ENCODE measurements around the gene ARSB.

- TF ChIP-seq POLR2AphosphoS5 (IDR thresholded peaks at IDR 0.05), result no peak
- TF ChIP-seq, protein P1, sequence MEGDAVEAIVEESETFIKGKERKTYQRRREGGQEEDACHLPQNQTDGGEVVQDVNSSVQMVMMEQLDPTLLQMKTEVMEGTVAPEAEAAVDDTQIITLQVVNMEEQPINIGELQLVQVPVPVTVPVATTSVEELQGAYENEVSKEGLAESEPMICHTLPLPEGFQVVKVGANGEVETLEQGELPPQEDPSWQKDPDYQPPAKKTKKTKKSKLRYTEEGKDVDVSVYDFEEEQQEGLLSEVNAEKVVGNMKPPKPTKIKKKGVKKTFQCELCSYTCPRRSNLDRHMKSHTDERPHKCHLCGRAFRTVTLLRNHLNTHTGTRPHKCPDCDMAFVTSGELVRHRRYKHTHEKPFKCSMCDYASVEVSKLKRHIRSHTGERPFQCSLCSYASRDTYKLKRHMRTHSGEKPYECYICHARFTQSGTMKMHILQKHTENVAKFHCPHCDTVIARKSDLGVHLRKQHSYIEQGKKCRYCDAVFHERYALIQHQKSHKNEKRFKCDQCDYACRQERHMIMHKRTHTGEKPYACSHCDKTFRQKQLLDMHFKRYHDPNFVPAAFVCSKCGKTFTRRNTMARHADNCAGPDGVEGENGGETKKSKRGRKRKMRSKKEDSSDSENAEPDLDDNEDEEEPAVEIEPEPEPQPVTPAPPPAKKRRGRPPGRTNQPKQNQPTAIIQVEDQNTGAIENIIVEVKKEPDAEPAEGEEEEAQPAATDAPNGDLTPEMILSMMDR (IDR thresholded peaks at IDR 0.05), result no peak
- no peak for TF ChIP-seq POLR2A (IDR thresholded peaks at IDR 0.05)
- TF ChIP-seq EP300 (IDR thresholded peaks at IDR 0.05), result no peak
Measured at GRCh38 chr5:79007872-79008271, 22.8 kb upstream of the ARSB start.

Data from upper lobe of left lung (tissue), 4 donors.